Keratinocyte (primary cell): ENCODE data around the gene OSBPL1A. TPM values are rescaled to one million over a fixed set of nuclear protein-coding genes. Genes with fewer than 3 reads are reported as not detected.

Source experiments
- DNase-seq: peaks from one replicate; pipeline ENCODE4 v3.0.0-alpha.2; 2011; ENCODE audit warnings: low read depth, missing footprints, low spot score
- FAIRE-seq: peaks from 2 replicates; lab custom pipeline; 2011; peaks lifted over from hg19 to GRCh38; lab: Jason Lieb, UNC
- H2AFZ ChIP-seq: 2 replicates; pipeline ENCODE4 v1.6.0; 2012; ENCODE audit warnings: low read length, control low read depth, inconsistent platforms; ENCODE audit not compliant: control insufficient read depth
- H3K27ac ChIP-seq: 2 replicates; pipeline ENCODE4 v1.5.1; 2011; ENCODE audit warnings: low read length; ENCODE audit not compliant: control insufficient read depth, insufficient read depth
- H3K27me3 ChIP-seq: 3 replicates; pipeline ENCODE4 v1.6.0; 2011; ENCODE audit warnings: low read length; ENCODE audit not compliant: control insufficient read depth, insufficient read depth; ENCODE audit errors: extremely low read depth
- H3K36me3 ChIP-seq, 2 experiments: 2 replicates in 1 of 2; 3 replicates in 1 of 2; pipeline ENCODE4 v1.5.1; 2011; ENCODE audit warnings: low read length in 2 of 2, mild to moderate bottlenecking in 1 of 2; ENCODE audit not compliant: control insufficient read depth in 2 of 2, insufficient read depth in 2 of 2; ENCODE audit errors: extremely low read depth in 1 of 2
- H3K4me1 ChIP-seq: 3 replicates; pipeline ENCODE4 v1.5.1; 2011; ENCODE audit warnings: low read length; ENCODE audit not compliant: control insufficient read depth, insufficient read depth; ENCODE audit errors: extremely low read depth
- H3K4me2 ChIP-seq: 3 replicates; pipeline ENCODE4 v1.6.0; 2011; ENCODE audit warnings: low read depth, low read length; ENCODE audit not compliant: control insufficient read depth, insufficient read depth; ENCODE audit errors: extremely low read depth
- H3K4me3 ChIP-seq, 3 experiments: fragments of 200-600 bp in 1 of 3; sonication (generic) in 1 of 3; 2 replicates in 2 of 3; 3 replicates in 1 of 3; pipeline ENCODE4 v1.5.1; 2011 to 2016; ENCODE audit warnings: low read length in 3 of 3, mild to moderate bottlenecking in 3 of 3, control low read depth in 2 of 3, inconsistent platforms in 1 of 3, low read depth in 1 of 3, mixed read lengths in 1 of 3, mixed run types in 1 of 3, moderate library complexity in 1 of 3; ENCODE audit not compliant: control insufficient read depth in 2 of 3, insufficient read depth in 2 of 3; ENCODE audit errors: extremely low read depth in 1 of 3
- H3K79me2 ChIP-seq: 2 replicates; pipeline ENCODE4 v1.6.0; 2012; ENCODE audit warnings: low read length; ENCODE audit not compliant: control insufficient read depth, insufficient read depth
- H3K9ac ChIP-seq: 3 replicates; pipeline ENCODE4 v1.6.0; 2011; ENCODE audit warnings: low read length; ENCODE audit not compliant: control insufficient read depth, insufficient read depth; ENCODE audit errors: extremely low read depth
- H3K9me1 ChIP-seq: 3 replicates; pipeline ENCODE4 v1.6.0; 2011; ENCODE audit warnings: low read length; ENCODE audit not compliant: control insufficient read depth, insufficient read depth; ENCODE audit errors: extremely low read depth
- H3K9me3 ChIP-seq: 2 replicates; pipeline ENCODE4 v1.5.1; 2012; ENCODE audit warnings: low read depth, low read length; ENCODE audit not compliant: control insufficient read depth
- H4K20me1 ChIP-seq: 3 replicates; pipeline ENCODE4 v1.6.0; 2011; ENCODE audit warnings: low read length; ENCODE audit not compliant: control insufficient read depth, insufficient read depth; ENCODE audit errors: extremely low read depth
- CTCF ChIP-seq, 3 experiments: IDR thresholded peaks in 1 of 3; conservative IDR thresholded peaks in 1 of 3; optimal IDR thresholded peaks in 1 of 3; 2 replicates in 2 of 3; 3 replicates in 1 of 3; pipeline versions ENCODE3 to v1.5.1; 2011; ENCODE audit warnings: low read length in 3 of 3, mild to moderate bottlenecking in 3 of 3, moderate library complexity in 2 of 3, control low read depth in 1 of 3, inconsistent platforms in 1 of 3; ENCODE audit not compliant: insufficient read depth in 2 of 3; ENCODE audit errors: extremely low read depth in 1 of 3
- EZH2 ChIP-seq: IDR thresholded peaks from one replicate; pipeline ENCODE4 v1.6.1; 2012; ENCODE audit warnings: inconsistent platforms, mild to moderate bottlenecking, low read length, moderate library complexity
- dilution Hi-C: fragments of 300-500 bp; cut with MboI; formaldehyde crosslinking; loops from one replicate; pipeline ENCODE4 v1.7.0; 2020; ENCODE audit warnings: low sequenced_read_pairs; ENCODE audit not compliant: extremely low pct_ligation_motif_present
- polyA plus RNA-seq, 5 experiments: library from polyadenylated mRNA; depleted of rRNA in 3 of 5; stranded (reverse) in 3 of 5; stranded (forward) in 1 of 5; unstranded in 1 of 5; fragments of >200 nt; gene quantifications; 1 replicate in 1 of 5; 2 replicates in 3 of 5; 3 replicates in 1 of 5; pipeline versions ENCODE4 v1.2.1 to v1.2.3, GENCODE V29; 2011 to 2012; ENCODE audit warnings: missing spikeins in 2 of 5, low read depth in 1 of 5, low replicate concordance in 1 of 5

OSBPL1A gene
- polyA plus RNA-seq, 1 donor (not counting 4 experiments of a cell fraction or from before 2014, with no cell fraction given), result 17.7 TPM

- no peaks in the 10 kb centered on the region for H3K9me3 ChIP-seq
- H2AFZ ChIP-seq, result no peak overlapping the region
- no peak overlapping the region for H3K4me3 ChIP-seq
- H3K27ac ChIP-seq, result no peak overlapping the region
- H3K4me1 ChIP-seq, result peaks cover 9% of the 10 kb centered on the region
- dilution Hi-C loops, result no loop called here
- DNase-seq (no peak), FAIRE-seq (peak; percentile 26)
- H3K4me2 ChIP-seq, result no peak overlapping the region
- H3K9me1 ChIP-seq, result no peaks in the 10 kb centered on the region
- TF ChIP-seq EZH2 (no peak), CTCF (optimal IDR thresholded peaks at IDR 0.05 in 1 of 3, IDR thresholded peaks at IDR 0.05 in 1 of 3, conservative IDR thresholded peaks at IDR 0.05 in 1 of 3; ENCODE audit: extremely low read depth in 1 of 3, insufficient read depth in 2 of 3, low read length in 3 of 3) (no peak)
- peaks cover 0 to 3% of the 10 kb centered on the region in 2 experiments for H3K36me3 ChIP-seq
- no peaks in the 10 kb centered on the region for H4K20me1 ChIP-seq
- H3K9ac ChIP-seq, result no peak overlapping the region
- H3K27me3 ChIP-seq, result no peaks in the 10 kb centered on the region
- H3K79me2 ChIP-seq, result no peaks in the 10 kb centered on the region
These were observed 260.7 kb downstream of the OSBPL1A start for GRCh38 chr18:24136967-24137373.

- H3K4me2 ChIP-seq, result no peak overlapping the region
- H3K79me2 ChIP-seq, result no peaks in the 10 kb centered on the region
- DNase-seq (no peak), FAIRE-seq (no peak)
- H3K27me3 ChIP-seq, result no peaks in the 10 kb centered on the region
- no peaks in the 10 kb centered on the region for H3K9me1 ChIP-seq
- no peak overlapping the region for H2AFZ ChIP-seq
- no peaks in the 10 kb centered on the region for H4K20me1 ChIP-seq
- H3K4me1 ChIP-seq, result no peaks in the 10 kb centered on the region
- no peak overlapping the region for H3K9ac ChIP-seq
- dilution Hi-C loops, result no loop called here
- TF ChIP-seq CTCF (optimal IDR thresholded peaks at IDR 0.05 in 1 of 3, IDR thresholded peaks at IDR 0.05 in 1 of 3, conservative IDR thresholded peaks at IDR 0.05 in 1 of 3; ENCODE audit: extremely low read depth in 1 of 3, insufficient read depth in 2 of 3, low read length in 3 of 3) (no peak), EZH2 (no peak)
- no peak overlapping the region for H3K27ac ChIP-seq
- no peaks in the 10 kb centered on the region for H3K9me3 ChIP-seq
- peaks cover 8 to 14% of the 10 kb centered on the region in 2 experiments for H3K36me3 ChIP-seq
- H3K4me3 ChIP-seq, result no peak overlapping the region
These were observed 267.1 kb downstream of the OSBPL1A start for GRCh38 chr18:24130494-24130893.
